Measurements from ENCODE around the gene NOTO.

- TF ChIP-seq CTCF (IDR thresholded peaks at IDR 0.05 in 4 of 5, conservative IDR thresholded peaks at IDR 0.05 in 1 of 5) (no peak), POLR2A (IDR thresholded peaks at IDR 0.05) (no peak)
These were observed 56.9 kb downstream of the NOTO start for GRCh38 chr2:73259276-73259675.
